ENCODE measurements around the gene GIGYF2.
"Not testable (repeated sequence)": the region's sequence is repeated elsewhere in the genome, so short reads cannot be mapped to it uniquely, and the experiment has no call there.

- TF ChIP-seq POLR2AphosphoS5, CTCF, POLR2A (IDR thresholded peaks at IDR 0.05): not testable (repeated sequence)
These were observed 154.9 kb downstream of the GIGYF2 start for GRCh38 chr2:232852081-232852480.
